Sigmoid colon (tissue), 7 donors: ENCODE results near the gene GPR39. TPM values are rescaled to one million over a fixed set of nuclear protein-coding genes. Genes with fewer than 3 reads are reported as not detected.

ENCODE experiments used
- DNase-seq: peaks from one replicate; pipeline ENCODE4 v3.0.0-alpha.2; 2019
- H3K27ac ChIP-seq, 4 donors: fragments of 200-600 bp; sonication (generic); one replicate each; pipeline ENCODE4 v1.5.1; 2016 to 2019; ENCODE audit warnings: mild to moderate bottlenecking in 1 of 4
- H3K27me3 ChIP-seq, 3 donors: fragments of 200-600 bp; sonication (generic); one replicate each; pipeline ENCODE4 v1.5.1; 2019; ENCODE audit warnings: mild to moderate bottlenecking in 1 of 3
- H3K36me3 ChIP-seq, 4 donors: fragments of 200-600 bp; sonication (generic); one replicate each; pipeline ENCODE4 v1.5.1; 2016 to 2019
- H3K4me1 ChIP-seq, 4 donors: fragments of 200-600 bp; sonication (generic); one replicate each; pipeline ENCODE4 v1.5.1; 2017 to 2019
- H3K4me3 ChIP-seq, 4 donors: fragments of 200-600 bp; sonication (generic); one replicate each; pipeline ENCODE4 v1.5.1; 2017 to 2019; ENCODE audit warnings: mild to moderate bottlenecking in 2 of 4, moderate library complexity in 1 of 4
- H3K9me3 ChIP-seq, 4 donors: fragments of 200-600 bp in 3 of 4; sonication (generic) in 3 of 4; one replicate each; pipeline versions ENCODE4 v1.5.1 to v1.6.1; 2013 to 2019
- CTCF ChIP-seq, 4 experiments: fragments of 450-650 bp in 3 of 4; fragments of 200-600 bp in 1 of 4; IDR thresholded peaks; one replicate each; pipeline ENCODE4 v1.5.1; 2016 to 2019; ENCODE audit warnings: antibody characterized with exemption in 4 of 4, mild to moderate bottlenecking in 3 of 4, moderate library complexity in 2 of 4
- EP300 ChIP-seq, 4 donors: sonication (generic); formaldehyde crosslinking; IDR thresholded peaks; one replicate each; pipeline ENCODE4 v1.6.1; 2017; ENCODE audit warnings: antibody characterized with exemption in 4 of 4
- POLR2A ChIP-seq, 2 donors: fragments of 450-650 bp; IDR thresholded peaks; one replicate each; pipeline ENCODE4 v1.6.1; 2016; ENCODE audit warnings: antibody characterized with exemption in 2 of 2, mild to moderate bottlenecking in 2 of 2, moderate library complexity in 2 of 2
- POLR2AphosphoS5 ChIP-seq, 4 donors: sonication (generic); formaldehyde crosslinking; IDR thresholded peaks; one replicate each; pipeline ENCODE4 v1.6.1; 2017; ENCODE audit warnings: antibody characterized with exemption in 4 of 4
- WGBS, 2 donors: extraction: QIAGEN DNeasy Blood & Tissue Kit; methylation state at CpG; one replicate each; pipeline ENCODE4 v1.1.7; 2013; 5-methylcytosine and 5-hydroxymethylcytosine counted together
- intact Hi-C: fragments of 100-400 bp; cut with DNase I; formaldehyde crosslinking; loops from one replicate; pipeline ENCODE4 v1.15.1; 2023
- polyA plus RNA-seq, 3 donors: library from polyadenylated mRNA; stranded (reverse); fragments of 200-250 nt; gene quantifications; one replicate each; pipeline ENCODE4 v1.2.3, GENCODE V29; 2013
- small RNA-seq, 3 donors: library from RNA; depleted of rRNA; stranded (forward); fragments of <200 nt; gene quantifications; one replicate each; pipeline ENCODE3, GENCODE V24; 2016
- total RNA-seq, 4 donors: library from RNA; depleted of rRNA; stranded (reverse); fragments of >200 nt; gene quantifications; one replicate each; pipeline ENCODE4 v1.1.0, GENCODE V29; 2016
- donor health status: healthy with polysubstance abuse.
- donor health status: Bipolar disorder and iron deficiency.
- donor health status: healthy.

The GPR39 gene
- total and polyA plus RNA-seq, 7 donors: 0.28 to 7.7 (median 1.6) TPM; not detected in 1

- TF ChIP-seq POLR2AphosphoS5 (IDR thresholded peaks at IDR 0.05): no peak
- WGBS, 2 donors: 88 to 91% methylated on average over 4 of the region's 4 CpGs
- intact Hi-C loops: no loop called here
- DNase-seq: no peak
- Histone ChIP-seq H3K36me3 (no peaks in the 10 kb centered on the region), H3K27me3 (no peaks in the 10 kb centered on the region), H3K4me1 (no peaks in the 10 kb centered on the region), H3K4me3 (no peak overlapping the region), H3K9me3 (no peaks in the 10 kb centered on the region), H3K27ac (no peak overlapping the region)
Observed at GRCh38 chr2:132691556-132691955, 275.0 kb downstream of the GPR39 start.

GRCh38 chr2:132692816-132693215 lies 276.2 kb downstream of the GPR39 start:
- TF ChIP-seq CTCF (IDR thresholded peaks at IDR 0.05): no peak
- no peak for TF ChIP-seq POLR2A (IDR thresholded peaks at IDR 0.05)
- TF ChIP-seq EP300 (IDR thresholded peaks at IDR 0.05): no peak
- no peak for TF ChIP-seq POLR2AphosphoS5 (IDR thresholded peaks at IDR 0.05)
- DNase-seq: no peak
- Histone ChIP-seq H3K4me1 (no peaks in the 10 kb centered on the region), H3K27me3 (no peaks in the 10 kb centered on the region), H3K36me3 (no peaks in the 10 kb centered on the region), H3K4me3 (no peak overlapping the region), H3K27ac (no peak overlapping the region), H3K9me3 (no peaks in the 10 kb centered on the region)
- 90 to 97% methylated on average over 1 of the region's 1 CpG for WGBS, 2 donors
- intact Hi-C loops: no loop called here

Small RNA genes lying within 50 kb of the gene (small RNA-seq; reads per million reads assigned to genes)
- 0 reads per million in 3 donors for gene RNU6-175P
